ENCODE measurements around the gene PYM1. TPM values are rescaled to one million over a fixed set of nuclear protein-coding genes. Genes with fewer than 3 reads are reported as not detected.

PYM1 gene
- polyA plus RNA-seq, 1 donor, result 31.0 TPM

Other genes with a start within 250 kb of the PYM1 start
- 35.2 TPM for gene ITGA7, start 220.0 kb downstream of the PYM1 start, polyA plus RNA-seq (ENCODE audit: insufficient read length)
- gene BLOC1S1, start 211.8 kb downstream of the PYM1 start, polyA plus RNA-seq (ENCODE audit: insufficient read length), result 101 TPM
- gene RDH5, start 207.5 kb downstream of the PYM1 start, polyA plus RNA-seq (ENCODE audit: insufficient read length), result 36.1 TPM
- gene CD63, start 198.9 kb downstream of the PYM1 start, polyA plus RNA-seq (ENCODE audit: insufficient read length), result 592 TPM
- 23.0 TPM for gene GDF11, start 184.8 kb downstream of the PYM1 start, polyA plus RNA-seq (ENCODE audit: insufficient read length)
- gene SARNP, start 110.2 kb downstream of the PYM1 start, polyA plus RNA-seq (ENCODE audit: insufficient read length), result 123 TPM
- gene ORMDL2, start 109.9 kb downstream of the PYM1 start, polyA plus RNA-seq (ENCODE audit: insufficient read length), result 34.6 TPM
- 44.0 TPM for gene DNAJC14, start 98.3 kb downstream of the PYM1 start, polyA plus RNA-seq (ENCODE audit: insufficient read length)
- gene MMP19, start 85.0 kb downstream of the PYM1 start, polyA plus RNA-seq (ENCODE audit: insufficient read length), result 1.5 TPM
- gene DGKA, start 3.3 kb upstream of the PYM1 start, polyA plus RNA-seq (ENCODE audit: insufficient read length), result 26.2 TPM
- gene PMEL, start 38.1 kb upstream of the PYM1 start, polyA plus RNA-seq (ENCODE audit: insufficient read length), result 3.9 TPM
- 69.2 TPM for gene CDK2, start 38.9 kb upstream of the PYM1 start, polyA plus RNA-seq (ENCODE audit: insufficient read length)
- gene RAB5B, start 46.2 kb upstream of the PYM1 start, polyA plus RNA-seq (ENCODE audit: insufficient read length), result 163 TPM
- gene SUOX, start 69.4 kb upstream of the PYM1 start, polyA plus RNA-seq (ENCODE audit: insufficient read length), result 55.5 TPM
- gene IKZF4, start 93.1 kb upstream of the PYM1 start, polyA plus RNA-seq (ENCODE audit: insufficient read length), result 25.6 TPM
- 113 TPM for gene RPS26, start 114.0 kb upstream of the PYM1 start, polyA plus RNA-seq (ENCODE audit: insufficient read length)
- 111 TPM for gene ERBB3, start 152.3 kb upstream of the PYM1 start, polyA plus RNA-seq (ENCODE audit: insufficient read length)
- gene PA2G4, start 176.7 kb upstream of the PYM1 start, polyA plus RNA-seq (ENCODE audit: insufficient read length), result 164 TPM
- 4,270 TPM for gene RPL41, start 188.7 kb upstream of the PYM1 start, polyA plus RNA-seq (ENCODE audit: insufficient read length)
- gene ZC3H10, start 190.4 kb upstream of the PYM1 start, polyA plus RNA-seq (ENCODE audit: insufficient read length), result 5.8 TPM
- 81.2 TPM for gene ESYT1, start 200.4 kb upstream of the PYM1 start, polyA plus RNA-seq (ENCODE audit: insufficient read length)
- 155 TPM for gene MYL6B, start 224.7 kb upstream of the PYM1 start, polyA plus RNA-seq (ENCODE audit: insufficient read length)
- 1,671 TPM for gene MYL6, start 230.5 kb upstream of the PYM1 start, polyA plus RNA-seq (ENCODE audit: insufficient read length)